Measurements from ENCODE around the gene SLC24A3.

SLC24A3 gene

DNA sequence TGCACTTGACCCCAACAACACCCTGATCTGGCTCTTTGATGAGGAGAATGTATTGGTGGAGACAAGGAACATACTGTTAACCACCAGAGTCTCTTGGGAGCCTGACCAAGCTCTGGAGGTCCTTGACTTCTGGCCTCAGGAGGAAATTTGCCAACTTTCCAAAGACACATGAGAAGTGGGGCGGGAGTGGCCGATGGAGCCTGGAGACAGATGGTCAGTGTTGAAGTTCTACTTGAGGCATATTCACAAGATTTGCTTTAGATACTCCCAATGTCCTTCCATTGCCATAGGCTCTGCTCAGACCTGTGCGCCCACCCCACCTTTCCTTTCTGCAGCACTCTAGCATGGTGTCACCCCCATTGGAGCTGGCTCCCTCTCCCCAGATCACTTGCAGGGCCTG, 241.0 kb downstream of the SLC24A3 start:
- DNase-seq (ENCODE audit: low read depth in 2 of 3, low spot score in 1 of 3), result no peak

DNA sequence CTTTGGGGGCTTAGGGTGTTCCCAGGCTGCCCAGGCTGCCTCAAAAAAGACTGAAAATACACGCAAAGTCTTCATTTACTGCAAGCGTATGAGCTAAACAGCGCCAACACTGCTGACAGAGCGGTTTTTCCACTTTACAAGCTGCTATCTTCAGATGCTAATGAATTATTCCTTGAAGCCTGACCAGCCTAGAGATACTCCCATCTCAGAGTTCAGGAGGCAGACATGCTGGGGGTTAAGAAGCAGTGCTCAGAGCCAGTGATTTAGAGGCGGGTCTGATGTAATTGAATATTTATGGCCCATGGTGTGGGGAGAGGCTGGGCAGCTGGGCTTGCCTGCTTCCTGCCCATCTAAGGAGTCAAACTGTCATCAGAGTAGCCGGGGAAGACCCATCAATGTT, 241.4 kb downstream of the SLC24A3 start:
- DNase-seq (ENCODE audit: low read depth in 2 of 3, low spot score in 1 of 3), result no peak

DNA sequence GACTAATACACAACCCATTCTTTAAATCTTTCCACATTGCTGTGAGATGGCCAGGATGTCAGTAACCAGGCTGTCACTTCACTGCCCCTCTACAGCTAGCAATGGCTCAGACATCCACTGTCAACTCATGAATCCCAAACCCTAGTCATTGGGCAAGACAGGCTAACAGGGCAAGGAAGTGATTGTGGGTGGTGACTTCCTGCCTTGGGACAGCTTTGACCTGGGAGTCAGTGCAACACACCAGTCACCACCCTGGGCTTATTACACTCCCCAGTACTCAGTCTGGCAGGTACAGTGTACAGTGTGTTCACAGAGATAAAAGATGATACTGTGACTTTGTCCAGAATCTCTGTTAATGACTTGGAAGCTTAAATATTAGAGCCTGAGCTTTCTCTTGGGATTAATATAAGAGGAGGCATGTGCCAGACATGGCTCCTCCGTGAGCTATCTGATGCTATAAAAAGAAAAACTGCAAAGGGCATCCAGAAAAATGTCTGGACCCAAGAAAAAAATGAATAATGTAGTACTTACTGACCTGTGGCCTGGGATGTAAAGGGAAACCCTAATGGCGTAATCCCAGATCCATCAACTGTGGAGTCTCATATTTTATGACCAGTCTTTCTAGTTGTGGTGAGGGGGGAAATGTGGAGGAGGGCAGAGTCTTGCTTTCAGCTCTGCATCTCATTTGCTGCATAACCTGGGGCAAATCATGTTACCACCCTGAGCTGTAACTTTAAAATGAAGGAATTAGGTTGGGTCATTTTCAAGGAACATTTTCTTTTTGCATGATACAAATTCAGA, 244.4 kb downstream of the SLC24A3 start:
- DNase-seq (ENCODE audit: low read depth in 2 of 3, low spot score in 1 of 3), result no peak

DNA sequence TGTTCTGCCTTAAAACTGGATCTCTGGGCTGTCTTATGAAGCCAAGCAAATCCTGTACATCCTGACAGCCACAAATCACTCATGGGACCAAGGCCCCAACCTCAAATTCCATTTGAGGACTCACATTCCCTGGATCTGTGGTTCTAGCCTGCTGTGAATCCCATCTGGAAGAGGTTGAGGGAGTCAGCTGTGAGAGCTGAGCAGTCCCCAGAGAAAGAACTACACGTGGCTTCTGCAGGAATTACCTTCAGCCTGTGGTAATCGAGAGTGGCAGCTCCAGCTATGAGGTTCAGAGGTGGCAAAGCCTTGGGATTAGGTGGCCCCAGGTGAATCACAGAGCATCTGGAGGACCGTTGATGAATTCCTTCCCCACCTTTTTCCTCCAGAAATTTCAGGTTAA, 245.2 kb downstream of the SLC24A3 start:
- no peak for DNase-seq (ENCODE audit: low read depth in 2 of 3, low spot score in 1 of 3)

DNA sequence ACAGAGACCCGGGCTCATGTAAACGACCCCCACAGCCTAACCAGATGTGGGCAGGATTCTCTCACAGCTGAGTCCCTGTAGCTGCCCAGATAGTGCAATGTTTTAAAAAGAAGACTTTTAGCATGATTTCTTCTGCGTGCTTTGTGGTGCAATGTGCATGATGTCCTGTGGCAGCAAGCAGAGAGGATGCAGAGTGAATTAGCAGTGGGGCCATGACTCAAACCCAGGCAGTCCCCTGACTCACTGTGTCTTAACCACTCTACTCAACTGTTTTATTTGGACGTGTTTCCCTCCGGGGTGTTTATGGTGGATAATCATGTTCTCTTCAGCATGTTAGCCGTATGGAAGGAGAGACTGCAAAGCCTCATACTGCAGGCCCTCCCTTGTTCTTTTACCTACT, 247.9 kb downstream of the SLC24A3 start:
- DNase-seq (ENCODE audit: low read depth in 2 of 3, low spot score in 1 of 3), result no peak

DNA sequence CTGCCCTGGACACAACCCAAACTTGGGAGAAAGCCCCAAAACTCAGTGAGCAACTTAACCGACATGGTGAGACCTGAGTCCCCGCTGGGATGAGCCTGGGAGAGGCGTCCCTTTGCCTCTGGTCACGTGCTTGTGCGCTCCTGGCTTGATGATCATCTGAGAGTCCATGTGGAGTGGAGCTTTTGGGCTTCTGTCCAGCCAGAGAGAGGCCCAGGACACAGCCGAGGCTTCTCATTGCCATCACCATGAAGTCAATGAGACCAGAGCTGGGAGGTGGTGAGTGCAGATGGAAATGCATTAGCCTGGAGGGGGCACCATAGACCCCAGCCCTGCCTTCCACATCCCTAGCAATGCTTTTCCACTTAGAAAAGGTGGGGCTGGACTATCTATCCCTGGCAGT, 250.0 kb downstream of the SLC24A3 start:
- DNase-seq (ENCODE audit: low read depth in 2 of 3, low spot score in 1 of 3), result no peak

DNA sequence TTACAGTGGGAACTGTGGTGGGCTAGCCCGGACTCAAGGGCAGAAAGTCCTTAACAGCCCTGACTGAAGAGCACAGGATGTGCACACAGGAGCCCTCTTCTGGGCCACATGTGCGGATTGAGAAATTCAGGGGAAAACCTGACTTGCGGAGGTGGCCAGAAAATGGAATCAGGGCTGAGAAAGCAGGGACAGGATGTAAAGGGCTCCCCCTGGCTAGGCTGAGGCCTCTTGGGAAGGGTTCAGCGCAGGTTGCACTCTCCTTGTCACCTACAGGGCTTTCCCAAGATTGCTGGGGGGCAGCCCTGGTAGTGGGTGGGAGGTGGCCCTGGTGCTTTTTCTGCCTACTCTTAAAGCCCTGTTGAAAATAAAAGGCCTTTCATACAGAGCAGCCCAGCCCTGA, 251.2 kb downstream of the SLC24A3 start:
- no peak for DNase-seq (ENCODE audit: low read depth in 2 of 3, low spot score in 1 of 3)

DNA sequence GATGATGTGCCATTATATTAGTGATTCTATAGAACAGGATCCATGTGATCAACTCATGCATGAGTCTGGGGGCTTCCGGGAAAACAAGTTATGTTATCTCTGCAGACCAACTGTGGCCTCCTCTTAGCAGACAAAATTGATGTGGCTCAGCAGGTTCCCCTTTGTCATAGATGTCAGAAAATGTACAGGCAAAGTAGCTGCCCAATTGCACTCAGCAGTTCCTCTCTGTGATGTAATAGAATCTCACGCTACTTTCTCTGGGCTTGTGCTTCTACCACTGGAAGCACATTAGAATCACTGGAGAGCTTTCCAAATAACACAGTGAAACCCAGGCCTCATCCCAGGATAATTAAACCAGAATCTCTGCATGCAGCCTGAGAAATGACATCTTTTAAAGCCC, 253.1 kb downstream of the SLC24A3 start:
- DNase-seq (ENCODE audit: low read depth in 2 of 3, low spot score in 1 of 3), result no peak

DNA sequence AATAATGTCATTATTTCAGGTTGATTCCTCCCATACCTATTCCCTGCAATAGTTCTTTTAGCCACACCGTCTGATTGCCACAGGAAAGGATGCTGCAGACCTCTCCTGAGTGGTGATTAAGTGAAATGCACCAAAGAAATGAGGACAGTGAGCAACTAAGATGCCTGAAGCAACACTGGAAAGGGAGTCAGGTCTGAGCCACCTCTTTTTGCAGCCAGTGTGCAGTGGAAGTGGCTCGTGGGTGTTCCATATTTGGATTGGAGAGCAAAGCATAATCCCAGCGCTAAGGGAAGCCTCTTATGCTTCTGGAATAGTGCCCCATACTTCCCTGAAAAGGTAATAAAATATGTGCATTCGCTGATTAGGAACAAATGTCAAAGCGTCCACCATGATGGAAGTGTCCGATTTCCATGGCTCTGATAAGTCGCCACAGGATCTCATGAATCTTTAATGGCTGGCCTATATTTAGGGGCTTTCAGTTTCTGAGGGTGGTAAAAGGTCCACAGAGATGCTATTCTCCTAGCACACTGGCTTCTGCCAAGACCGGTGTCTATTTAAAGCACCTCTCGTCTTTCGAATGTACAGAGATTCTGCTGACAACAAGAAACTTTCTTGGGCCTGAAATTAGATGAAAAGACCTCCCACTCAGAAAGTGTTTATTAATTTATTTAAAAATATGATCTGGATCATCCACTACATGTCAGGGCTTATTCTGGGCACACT, 253.9 kb downstream of the SLC24A3 start:
- DNase-seq (ENCODE audit: low read depth in 2 of 3, low spot score in 1 of 3), result no peak

DNA sequence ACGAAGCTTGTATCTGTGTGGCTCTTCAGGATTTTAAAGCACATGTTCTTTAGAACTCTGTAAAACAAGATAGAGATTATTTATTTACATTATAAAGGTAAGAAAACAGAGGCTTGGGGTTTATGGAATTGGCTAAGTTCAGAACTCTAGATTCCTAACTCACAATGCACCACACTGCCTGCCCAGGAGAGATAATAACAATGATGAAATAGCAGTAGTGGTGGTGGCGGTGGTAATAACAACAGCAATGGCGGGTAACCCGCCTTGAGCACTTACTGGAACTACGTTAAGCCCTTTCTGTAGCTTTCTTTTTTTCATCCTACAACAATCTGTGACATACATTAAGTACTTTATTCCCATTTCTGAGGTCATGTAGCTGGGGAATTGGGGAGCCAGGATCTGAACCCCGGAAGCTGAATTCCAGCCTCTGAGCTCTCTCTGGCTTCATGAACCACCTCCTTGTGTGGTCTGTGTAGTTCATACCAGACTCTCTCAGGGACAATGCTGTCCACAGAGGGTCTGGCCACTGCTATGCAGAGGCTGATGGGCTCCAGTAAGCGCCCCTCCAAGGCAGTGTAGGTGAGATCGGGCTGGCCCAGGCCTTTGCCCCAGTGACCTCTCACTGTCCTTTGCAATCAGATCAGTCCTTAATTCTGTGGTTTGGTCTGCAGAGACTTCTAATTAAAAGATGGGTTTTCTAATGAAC, 260.9 kb downstream of the SLC24A3 start:
- no peak for DNase-seq (ENCODE audit: low read depth in 2 of 3, low spot score in 1 of 3)

DNA sequence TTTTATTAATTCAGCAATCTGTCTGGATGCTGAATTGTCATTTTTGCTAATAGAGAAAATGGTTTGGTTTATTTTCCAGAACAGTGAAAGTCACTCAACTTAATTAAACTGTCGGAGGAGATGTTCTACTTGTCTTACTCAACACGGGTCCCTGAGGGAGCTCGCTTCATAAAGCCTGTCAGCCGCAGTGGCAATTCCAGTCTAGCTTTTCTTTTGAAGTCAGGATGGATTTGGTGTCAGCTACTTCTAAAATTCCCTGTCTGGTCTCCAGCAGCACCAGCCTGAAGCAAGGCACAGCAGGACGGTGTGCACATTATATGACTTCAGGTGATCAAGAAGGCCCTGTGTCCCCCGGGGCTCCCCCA, 261.5 kb downstream of the SLC24A3 start:
- DNase-seq (ENCODE audit: low read depth in 2 of 3, low spot score in 1 of 3), result no peak

DNA sequence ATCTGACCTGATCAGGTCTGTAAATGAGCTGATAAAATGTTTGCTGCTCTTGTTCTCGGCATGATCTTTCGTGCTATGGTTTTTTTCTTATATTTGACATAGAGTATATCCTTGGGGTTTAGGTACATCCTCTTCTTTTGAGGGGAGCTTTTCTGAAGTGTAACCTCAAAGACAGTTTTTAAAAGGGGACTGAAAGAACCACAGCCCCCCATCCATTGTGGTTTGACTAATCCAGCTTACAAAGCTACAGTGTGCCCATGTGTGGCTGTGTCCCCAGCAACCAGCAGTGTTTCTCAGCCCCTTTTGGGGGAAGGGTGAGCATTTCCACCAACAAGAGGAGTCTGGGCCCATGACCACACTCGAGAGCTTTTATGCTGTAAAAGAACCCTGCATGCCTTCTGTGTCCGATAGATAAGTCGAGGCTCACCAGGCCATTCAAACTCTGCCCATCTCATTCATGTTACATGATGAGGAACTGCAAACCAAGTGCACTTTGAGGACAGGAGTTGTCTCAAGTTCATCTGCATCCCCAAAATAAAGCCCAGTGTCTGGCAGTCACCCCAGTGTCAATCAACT, 266.0 kb downstream of the SLC24A3 start:
- no peak for DNase-seq (ENCODE audit: low read depth in 2 of 3, low spot score in 1 of 3)

DNA sequence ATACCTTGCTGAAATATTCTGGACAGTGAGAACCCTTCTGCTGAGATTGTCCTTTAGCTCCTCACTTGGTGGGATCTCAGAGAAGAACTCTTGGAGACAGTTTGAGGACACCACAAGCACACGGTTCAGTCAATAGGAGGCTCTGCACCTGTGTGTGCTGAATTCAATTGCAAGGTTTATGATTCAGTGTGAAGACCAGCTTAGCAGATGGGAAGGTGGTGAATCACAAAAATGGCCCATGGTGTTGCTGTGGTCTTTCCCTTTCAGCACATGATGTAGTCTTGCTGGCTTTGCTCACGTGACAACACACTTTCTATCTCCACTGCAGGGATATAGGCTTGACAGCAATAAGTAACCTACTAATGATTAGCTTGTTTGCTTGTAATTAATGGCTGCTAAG, 270.3 kb downstream of the SLC24A3 start:
- DNase-seq (ENCODE audit: low read depth in 2 of 3, low spot score in 1 of 3), result no peak

DNA sequence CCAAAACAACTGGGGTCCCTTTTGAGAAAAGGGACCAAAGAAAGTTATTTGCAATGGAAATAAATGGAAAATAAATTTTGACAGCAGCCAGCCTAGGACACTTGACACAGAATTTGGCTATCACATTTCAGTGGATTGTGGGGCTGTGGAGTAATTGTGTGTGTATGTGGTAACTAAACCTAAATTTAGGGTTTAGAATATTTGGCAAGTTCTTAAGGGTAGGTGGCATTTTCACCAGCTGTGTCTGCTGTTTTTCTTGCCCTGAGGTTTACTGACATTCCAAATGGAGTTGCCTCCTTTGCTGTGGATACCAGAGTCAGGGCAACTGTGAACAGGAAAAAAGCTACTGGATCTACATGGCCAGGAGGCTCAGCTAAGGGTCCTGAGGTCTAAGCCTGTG, 270.9 kb downstream of the SLC24A3 start:
- no peak for DNase-seq (ENCODE audit: low read depth in 2 of 3, low spot score in 1 of 3)

DNA sequence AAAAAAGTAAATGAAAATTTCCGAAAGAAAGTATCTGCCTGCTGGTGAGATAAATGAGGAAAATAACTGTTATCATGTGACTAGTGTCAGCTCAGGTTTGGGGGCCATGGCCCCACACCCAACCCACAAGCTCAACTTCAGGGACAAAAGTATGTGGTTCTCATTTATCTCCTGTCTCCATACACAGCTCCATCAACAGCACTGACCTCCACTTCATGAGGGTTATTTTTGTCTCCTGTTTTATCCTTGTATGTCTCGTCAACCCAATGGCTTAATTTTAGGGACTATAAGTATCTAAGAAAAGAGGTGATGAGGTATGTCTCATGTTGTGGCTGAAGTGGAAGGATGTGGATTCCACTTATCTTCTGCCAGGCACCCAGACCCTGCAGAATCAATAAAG, 274.0 kb downstream of the SLC24A3 start:
- no peak for DNase-seq (ENCODE audit: low read depth in 2 of 3, low spot score in 1 of 3)

DNA sequence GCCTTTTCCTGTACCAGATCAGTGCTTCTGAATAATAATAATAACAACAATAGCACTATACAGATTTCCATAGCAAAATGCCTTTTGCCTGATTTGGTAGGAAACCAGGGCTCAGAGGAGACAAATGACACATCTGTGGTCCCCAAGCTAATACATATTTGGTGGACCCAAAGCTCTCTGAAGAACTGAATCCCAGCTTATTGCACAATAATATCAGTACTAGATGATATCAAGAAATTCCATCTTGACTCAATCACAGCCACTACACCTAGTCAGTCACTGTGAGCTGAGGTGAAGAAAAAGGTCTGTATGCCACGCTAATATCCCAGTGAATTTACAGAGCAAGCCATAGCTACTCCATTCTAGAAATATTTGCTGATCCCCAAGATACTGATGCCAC, 275.0 kb downstream of the SLC24A3 start:
- DNase-seq (ENCODE audit: low read depth in 2 of 3, low spot score in 1 of 3), result no peak

DNA sequence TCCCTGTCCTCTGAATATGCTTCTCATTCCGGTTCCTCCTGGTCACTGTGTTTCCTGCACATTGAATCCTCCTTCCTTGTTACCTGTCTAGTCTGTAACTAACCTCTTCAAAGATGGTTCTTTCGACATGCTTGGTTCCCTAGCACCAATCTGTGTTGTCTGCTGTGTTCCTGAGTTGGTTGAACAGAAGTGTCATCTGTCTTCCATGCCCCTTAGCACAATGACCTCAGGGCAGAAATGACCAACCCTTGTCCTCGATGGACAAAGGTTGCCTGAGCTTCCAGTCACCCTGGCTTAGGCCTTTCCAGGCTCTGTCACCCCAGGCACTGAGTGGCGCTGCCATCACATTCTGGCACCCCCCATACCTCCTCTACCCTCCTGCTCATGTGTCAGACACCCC, 278.8 kb downstream of the SLC24A3 start:
- DNase-seq (ENCODE audit: low read depth in 2 of 3, low spot score in 1 of 3), result no peak

DNA sequence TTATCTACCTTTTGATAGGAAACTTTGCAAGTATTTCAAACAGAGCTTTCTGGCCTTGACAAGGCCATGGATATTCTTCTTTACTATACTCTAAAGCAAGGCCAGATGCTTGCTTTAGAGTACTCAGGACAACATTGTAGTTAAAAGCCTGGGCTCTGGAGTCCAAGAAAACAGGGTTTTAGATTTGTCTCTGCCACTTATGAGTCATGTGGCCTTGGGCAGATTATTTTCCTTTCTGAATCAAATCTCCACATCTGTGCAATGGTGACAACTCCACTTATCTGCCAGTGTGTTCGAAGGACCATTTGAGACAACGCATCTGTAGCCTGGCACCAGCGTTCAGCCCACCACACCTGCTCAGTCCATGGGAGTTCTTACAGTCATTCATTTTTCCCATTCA, 279.7 kb downstream of the SLC24A3 start:
- no peak for DNase-seq (ENCODE audit: low read depth in 2 of 3, low spot score in 1 of 3)

DNA sequence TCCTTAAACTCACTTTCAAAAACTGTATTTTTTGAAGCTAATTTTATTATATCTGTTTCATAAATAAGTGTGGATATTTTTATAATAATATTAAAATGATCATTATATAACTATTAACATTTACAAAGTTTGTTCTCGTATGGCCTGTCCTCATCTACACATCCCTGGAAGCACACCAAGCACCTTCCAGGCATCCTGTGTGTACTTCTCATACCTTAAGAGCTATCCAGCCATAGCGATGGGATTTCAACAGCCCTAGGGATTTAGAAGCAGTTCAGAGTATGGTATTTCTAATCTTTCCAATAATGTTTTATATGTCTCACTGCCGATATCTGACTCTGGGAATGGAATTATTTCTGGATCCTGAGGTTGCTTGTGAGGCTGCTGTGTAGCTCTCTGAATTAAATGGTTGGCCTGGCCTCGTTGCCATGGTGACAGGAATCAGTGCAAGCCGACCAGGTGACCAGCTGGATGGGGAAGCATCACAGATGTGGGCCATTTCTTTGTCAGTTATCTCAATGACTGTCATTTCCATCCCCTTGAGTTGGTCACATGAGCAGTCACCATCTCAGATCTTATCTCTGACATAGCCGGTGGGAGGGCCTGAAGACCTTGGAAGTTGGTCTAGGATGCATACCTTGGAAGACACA, 280.4 kb downstream of the SLC24A3 start:
- no peak for DNase-seq (ENCODE audit: low read depth in 2 of 3, low spot score in 1 of 3)

DNA sequence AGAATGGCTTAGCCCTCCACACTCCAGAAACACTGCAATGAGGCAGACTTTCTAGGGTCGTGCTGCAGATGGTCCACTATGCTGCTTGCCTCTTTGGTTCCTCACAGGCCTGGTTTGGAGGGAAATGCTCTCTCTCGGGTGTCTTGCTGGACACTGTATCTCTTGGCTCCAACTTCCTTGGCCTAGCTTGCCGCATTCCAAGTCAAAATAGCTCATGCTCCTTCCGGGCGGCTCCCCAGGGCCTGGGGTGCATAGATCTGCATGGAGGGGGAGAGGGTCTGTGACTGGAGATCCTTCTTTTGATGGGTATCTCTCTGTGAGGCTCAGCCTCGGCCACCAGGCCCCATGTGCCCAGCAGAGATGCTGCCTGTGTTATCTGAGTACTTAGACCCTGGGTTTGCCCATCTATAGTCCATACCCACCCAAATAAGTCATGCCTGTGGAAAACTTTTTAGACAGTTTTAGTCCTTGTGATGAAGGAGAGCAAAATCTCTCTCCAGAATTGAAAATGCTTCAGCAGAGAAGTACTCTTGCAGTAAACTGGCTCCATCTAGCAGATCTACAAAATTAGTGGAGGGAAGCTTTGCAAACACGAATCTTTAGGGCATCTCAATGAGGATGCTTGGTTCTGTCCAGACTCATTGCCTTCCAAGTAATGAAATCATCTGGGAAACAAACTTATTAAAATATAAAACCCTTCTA, 281.5 kb downstream of the SLC24A3 start:
- DNase-seq (ENCODE audit: low read depth in 2 of 3, low spot score in 1 of 3), result no peak

Data from stimulated activated CD4-positive, alpha-beta T cell treated with anti-CD3 and anti-CD28 coated beads, Interleukin-12 subunit alpha, Interleukin-12 subunit beta, amount 100 ng/mL, for 48 hours (primary cell).